T-helper 1 cell treated with Interleukin-12 subunit alpha and Interleukin-12 subunit beta and Interleukin-4 antibody, amounts not matched to agents 30 ng/mL and 1 ng/mL, for 36 hours (primary cell): ENCODE results near the gene GRAP2. TPM values are rescaled to one million over a fixed set of nuclear protein-coding genes. Genes with fewer than 3 reads are reported as not detected.

Source experiments
- intact Hi-C: fragments of 100-400 bp; cut with micrococcal nuclease; formaldehyde crosslinking; loops from one replicate; pipeline ENCODE4 v1.15.1; 2024
- total RNA-seq: library from RNA; stranded (reverse); gene quantifications from 2 replicates; pipeline ENCODE4 v1.2.3, GENCODE V29; 2022

Gene GRAP2
- total RNA-seq, 1 donor from 2014 or later, result 151 TPM

DNA sequence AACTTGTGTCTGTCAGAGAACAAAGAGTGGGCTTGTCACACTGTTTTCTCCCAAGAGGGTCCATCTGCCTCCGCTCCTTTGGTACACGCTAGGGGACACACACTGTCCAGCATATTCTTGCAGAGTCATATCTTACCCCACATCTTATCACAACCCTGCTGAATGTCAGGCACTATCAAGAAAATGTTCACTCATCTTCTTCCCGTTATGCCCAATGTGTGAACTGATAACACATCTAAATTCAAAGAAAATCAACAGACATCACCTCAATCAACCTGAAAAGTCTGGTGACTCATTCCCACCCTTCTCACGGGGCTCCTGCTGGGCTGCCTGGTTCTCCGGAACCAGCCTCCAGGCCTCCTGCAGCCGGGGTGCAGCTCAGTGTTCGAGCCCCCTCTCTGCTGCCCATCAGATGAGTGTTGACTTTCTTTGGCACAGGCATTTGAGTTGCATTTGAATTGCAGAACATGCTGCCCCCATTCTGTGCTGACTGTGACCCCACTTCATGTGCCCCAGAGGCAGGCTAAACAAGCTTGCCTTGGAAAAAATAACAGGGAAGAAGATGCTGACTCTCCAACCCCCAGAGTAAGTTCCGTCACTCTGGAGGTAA is 19.4 kb downstream of the GRAP2 start:
- intact Hi-C loops, result loop anchor here (1.0 kb wide), 1 partner anchor 10 kb away; no protein-coding TSS in a partner anchor

GRCh38 chr22:39923696-39924095 is 22.8 kb downstream of the GRAP2 start:
- intact Hi-C loops, result no loop called here

- intact Hi-C loops, result no loop called here
Measured at GRCh38 chr22:39924286-39924685, 23.4 kb downstream of the GRAP2 start.

DNA sequence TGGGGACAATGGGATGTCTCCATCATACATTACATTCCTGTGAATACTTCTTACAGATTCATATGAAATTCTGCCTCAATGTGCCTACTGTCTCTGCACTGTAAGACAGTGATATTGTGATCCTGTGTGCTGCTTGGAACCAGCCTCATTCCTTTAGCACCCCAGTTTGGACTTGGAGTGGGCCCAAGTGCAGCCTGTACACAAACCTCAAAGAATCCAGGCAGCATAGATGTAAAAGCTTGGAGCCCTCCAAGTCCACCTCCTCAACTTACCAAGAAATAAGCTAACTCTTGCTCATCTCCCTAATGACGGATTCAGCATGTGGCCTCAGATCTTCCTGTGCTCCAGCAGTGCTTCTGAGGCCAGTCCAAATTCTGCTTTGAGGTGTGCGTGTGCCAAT is 24.4 kb downstream of the GRAP2 start:
- intact Hi-C loops, result no loop called here

GRCh38 chr22:39925909-39926679 is 25.2 kb downstream of the GRAP2 start:
- intact Hi-C loops, result loop anchor here (1.0 to 2.0 kb wide), 4 partner anchors 8 to 17 kb away; no protein-coding TSS in a partner anchor

- intact Hi-C loops, result loop anchor here (1.0 to 2.0 kb wide), 4 partner anchors 8 to 16 kb away; no protein-coding TSS in a partner anchor
Measured at GRCh38 chr22:39926753-39927152, 25.9 kb downstream of the GRAP2 start.

DNA sequence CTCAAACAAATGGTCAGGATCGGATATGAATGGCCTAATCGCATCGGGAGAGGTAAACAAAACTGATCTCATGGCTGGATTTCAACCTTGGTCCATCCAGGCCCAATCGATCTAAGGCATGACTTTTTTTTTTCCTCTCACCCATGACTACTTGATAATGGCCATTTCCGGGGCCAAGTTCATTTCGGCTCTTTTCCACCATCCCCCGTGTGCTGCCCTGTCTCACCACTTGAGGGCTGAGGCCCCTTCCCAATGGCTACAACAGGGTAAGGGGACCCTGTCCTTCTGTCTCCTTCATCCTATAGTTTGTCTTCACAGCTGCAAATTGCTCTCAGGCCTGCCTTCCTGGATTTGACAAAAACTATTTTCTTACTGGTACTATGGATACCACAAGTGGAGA is 26.7 kb downstream of the GRAP2 start:
- intact Hi-C loops, result loop anchor here (2.0 kb wide), 2 partner anchors 15 to 17 kb away; no protein-coding TSS in a partner anchor

DNA sequence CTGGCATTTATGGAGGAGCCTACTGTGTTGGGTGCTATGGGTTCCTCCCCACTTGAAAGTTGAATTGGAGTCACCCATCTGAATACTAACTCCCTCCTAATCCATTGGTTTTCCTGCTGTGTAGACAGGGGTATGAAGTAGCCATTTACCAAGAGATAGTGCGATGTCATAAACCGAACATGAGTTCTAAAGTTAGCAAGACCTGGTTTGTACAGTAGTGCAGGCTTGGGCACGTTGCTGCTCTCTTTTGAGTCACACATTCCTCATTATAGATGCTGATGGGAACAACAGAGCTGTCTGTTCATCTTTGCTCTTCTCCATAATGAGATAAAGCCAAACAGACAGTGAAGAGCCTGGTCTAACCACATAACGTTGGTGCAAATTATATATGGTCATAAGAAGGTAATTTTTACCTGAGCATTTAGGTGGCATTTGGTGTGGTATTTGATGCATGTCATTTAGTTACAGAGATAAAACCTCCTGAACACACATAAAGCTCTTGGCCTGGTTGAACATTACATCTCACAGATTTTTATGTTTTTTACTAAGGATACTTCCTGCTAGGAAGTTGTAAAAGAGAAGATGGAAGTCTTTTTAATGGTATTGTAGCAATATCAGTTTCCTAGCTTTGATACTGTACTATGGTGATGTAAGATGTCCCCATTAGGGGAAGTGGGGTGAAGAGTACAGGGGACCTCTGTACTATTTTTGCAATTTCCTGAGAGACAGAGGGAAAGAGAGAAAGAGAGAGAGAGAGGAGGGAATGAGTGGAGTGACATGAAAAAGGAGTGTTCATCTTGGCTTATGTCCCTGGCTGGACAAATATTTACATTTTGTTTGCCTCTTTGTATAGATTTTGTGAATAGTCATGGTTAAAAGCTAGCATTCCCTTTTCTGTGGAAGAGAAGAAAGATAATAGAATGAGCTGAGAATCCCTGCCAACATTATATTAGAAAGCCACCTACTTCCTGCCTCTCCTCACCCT is 27.9 kb downstream of the GRAP2 start:
- intact Hi-C loops, result no loop called here

GRCh38 chr22:39931251-39931650 is 30.4 kb downstream of the GRAP2 start:
- intact Hi-C loops, result loop anchor here (1.0 to 10.0 kb wide), 3 partner anchors 10 to 329 kb away; no protein-coding TSS in a partner anchor

DNA sequence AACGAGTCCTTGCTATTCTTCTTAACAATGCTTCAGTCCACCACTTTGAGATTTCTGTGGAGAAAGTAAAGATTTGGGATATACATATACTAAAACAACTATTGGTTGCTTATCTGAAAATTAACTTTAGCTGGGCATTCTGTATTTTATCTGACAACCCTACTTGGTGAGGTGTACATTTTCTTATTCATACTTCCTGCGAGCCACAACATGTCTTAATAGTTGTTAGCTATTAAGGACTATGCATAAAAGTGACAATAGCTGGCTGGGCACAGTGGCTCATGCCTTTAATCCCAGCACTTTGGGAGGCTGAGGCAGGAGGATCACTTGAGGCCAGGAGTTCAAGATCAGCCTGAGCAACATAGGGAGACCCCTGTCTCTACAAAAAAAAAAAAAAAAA is 31.3 kb downstream of the GRAP2 start:
- intact Hi-C loops, result loop anchor here (1.0 to 10.0 kb wide), 4 partner anchors 22 to 330 kb away; partner anchors contain the start of gene TMA7B

- intact Hi-C loops, result loop anchor here (1.0 to 10.0 kb wide), 5 partner anchors 23 to 331 kb away; partner anchors contain the start of genes GRAP2 and TMA7B
Measured at GRCh38 chr22:39932918-39933649, 32.2 kb downstream of the GRAP2 start.

DNA sequence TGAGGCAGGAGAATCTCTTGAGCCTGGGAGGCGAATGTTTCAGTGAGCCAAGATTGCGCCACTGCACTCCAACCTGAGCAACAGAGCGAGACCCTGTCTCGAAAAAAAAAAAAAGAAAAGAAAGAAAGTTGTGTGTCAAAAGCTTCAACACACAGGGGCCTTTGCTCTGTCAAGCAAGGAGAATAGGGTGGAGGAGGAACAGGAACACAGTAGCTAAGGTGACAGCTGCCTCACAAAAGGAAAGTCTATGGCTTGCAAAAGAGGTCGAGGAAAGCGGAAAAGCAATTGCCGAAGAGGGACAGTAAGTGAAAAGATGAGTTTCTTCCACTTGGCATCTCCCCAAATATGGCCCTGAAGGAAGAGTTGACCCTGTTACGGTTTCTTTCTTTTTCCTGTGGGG is 32.9 kb downstream of the GRAP2 start:
- intact Hi-C loops, result loop anchor here (1.0 to 10.0 kb wide), 5 partner anchors 7 to 331 kb away; partner anchors contain the start of genes GRAP2 and TMA7B

- intact Hi-C loops, result loop anchor here (10.0 kb wide), 1 partner anchor 160 kb away; no protein-coding TSS in a partner anchor
Measured at GRCh38 chr22:39935116-39935515, 34.2 kb downstream of the GRAP2 start.

- intact Hi-C loops, result loop anchor here (10.0 kb wide), 1 partner anchor 161 kb away; no protein-coding TSS in a partner anchor
Measured at GRCh38 chr22:39935612-39936011, 34.7 kb downstream of the GRAP2 start.

DNA sequence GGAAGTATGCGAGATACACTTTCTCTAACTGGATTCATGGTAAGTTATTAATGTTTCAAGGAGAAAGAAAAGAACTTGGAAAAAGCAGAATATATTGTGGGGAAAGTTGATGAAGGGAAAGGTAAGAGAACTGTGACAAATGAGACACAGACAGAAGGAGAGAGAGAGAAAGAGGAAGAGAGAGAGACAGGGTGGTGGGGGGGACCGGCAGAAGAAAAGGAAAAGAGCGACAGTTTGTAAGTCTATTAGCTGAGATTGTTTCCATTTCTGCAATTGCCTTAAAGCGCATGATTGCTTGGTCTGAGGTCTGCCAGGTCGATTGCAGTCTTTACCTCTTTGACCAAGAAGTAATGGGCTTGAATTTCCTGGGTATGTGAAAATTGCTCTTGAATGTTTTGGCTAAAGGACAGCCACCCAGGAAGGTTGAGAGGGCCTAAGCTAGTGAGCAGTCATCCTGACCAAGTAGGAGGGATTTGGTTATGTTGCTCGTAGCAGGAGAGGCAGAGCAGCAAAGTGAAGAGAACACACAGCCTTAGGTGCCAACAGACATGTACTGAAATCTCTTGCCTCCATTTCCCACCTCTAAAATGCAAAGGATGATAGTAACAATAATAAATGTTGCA is 35.8 kb downstream of the GRAP2 start:
- intact Hi-C loops, result loop anchor here (10.0 kb wide), 1 partner anchor 162 kb away; no protein-coding TSS in a partner anchor

GRCh38 chr22:39937906-39938305 is 37.0 kb downstream of the GRAP2 start:
- intact Hi-C loops, result loop anchor here (10.0 kb wide), 1 partner anchor 163 kb away; no protein-coding TSS in a partner anchor

DNA sequence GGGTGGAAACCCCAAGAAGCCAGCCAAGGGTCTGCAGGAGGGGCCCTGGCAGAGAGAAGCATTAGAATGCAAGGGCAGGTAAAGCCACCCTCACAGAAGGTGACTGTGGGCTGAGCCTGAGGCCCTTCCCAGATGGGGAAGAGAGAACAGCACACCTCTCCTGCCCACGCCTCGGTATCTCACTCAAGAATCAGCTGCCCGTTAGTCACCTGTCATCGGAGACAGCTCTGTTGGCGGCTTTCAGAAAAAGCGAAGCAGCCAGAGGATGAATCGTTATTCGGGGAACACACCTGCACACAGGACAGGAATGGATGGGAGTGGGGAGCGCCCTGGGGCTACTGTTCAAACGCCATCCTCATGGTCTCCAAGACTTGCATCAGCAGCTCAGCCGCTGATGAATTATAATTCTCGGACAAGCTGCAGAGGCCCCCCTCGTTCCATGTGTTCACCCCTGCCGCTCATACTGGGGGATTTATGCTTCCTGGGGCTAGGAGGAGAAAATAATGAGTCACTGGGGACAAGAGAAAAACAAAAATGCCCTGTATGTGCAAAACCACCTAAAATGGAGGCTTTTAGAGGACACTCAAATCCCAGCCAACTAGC is 37.7 kb downstream of the GRAP2 start:
- intact Hi-C loops, result loop anchor here (10.0 kb wide), 1 partner anchor 164 kb away; no protein-coding TSS in a partner anchor

GRCh38 chr22:39939830-39940229 is 38.9 kb downstream of the GRAP2 start:
- intact Hi-C loops, result loop anchor here (1.0 to 10.0 kb wide), 5 partner anchors 39 to 406 kb away; partner anchors contain the start of gene GRAP2
